Raji (cell line): ENCODE results near the gene ADIG.

ENCODE experiments used
- POLR2A ChIP-seq: IDR thresholded peaks from 2 replicates; pipeline ENCODE4 v1.6.1; 2011; ENCODE audit warnings: low read depth, low read length, control low read depth; ENCODE audit not compliant: insufficient read depth

The ADIG gene

DNA sequence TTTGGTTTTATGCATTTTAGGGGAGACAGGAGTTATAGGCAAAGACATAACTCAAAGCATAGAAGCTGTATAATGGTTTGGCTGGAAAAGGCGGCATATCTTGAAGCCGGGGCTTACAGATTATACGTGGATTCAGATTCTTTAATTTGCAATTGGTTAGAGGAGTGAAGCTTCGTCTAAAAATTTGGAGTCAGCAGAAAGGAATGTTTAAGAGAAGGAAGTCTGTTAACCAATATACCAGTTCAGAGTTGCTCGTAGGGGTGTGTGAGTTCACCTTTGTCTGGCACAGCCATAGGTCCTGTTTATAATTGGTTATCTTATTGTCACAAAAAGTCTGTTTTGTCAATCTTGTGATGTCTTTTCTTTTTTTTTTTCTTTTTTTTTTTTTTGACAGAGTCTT is 29.5 kb downstream of the ADIG start:
- no peak for TF ChIP-seq POLR2A

DNA sequence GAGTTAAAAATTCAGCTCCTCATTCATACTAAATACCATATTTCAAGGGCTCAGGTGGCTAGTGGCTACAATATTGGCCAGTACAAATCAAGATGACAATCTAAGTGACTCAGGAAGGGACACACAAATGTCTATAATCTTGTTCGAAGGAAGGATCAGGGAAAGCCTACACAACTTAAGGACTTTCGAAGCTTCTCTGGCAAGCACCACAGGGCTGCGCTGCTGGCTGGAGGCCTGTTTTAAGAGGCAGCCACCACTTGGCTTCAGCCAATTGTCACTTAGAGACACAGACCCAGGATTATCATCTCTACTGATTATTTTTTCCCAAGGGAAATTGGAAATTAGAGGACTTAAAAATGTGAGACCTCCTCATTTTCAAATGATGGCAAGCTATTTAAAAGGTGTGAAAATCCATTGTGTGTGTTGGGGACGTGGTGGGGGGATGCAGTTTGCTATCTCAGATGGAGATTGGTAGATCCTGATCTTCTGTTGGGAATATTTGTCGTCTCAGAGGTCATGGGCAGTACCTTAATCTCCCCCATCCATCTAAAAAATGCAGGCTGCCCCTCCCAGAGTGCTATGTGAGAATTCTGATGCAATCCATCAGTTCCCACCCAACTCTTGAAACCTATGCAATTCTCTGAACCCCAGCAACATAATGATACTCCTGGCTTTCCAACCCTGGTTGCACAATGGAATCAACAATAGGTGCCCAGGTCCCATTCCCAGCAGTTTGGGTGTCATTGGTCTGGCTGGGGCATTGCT is 31.9 kb downstream of the ADIG start:
- no peak for TF ChIP-seq POLR2A

DNA sequence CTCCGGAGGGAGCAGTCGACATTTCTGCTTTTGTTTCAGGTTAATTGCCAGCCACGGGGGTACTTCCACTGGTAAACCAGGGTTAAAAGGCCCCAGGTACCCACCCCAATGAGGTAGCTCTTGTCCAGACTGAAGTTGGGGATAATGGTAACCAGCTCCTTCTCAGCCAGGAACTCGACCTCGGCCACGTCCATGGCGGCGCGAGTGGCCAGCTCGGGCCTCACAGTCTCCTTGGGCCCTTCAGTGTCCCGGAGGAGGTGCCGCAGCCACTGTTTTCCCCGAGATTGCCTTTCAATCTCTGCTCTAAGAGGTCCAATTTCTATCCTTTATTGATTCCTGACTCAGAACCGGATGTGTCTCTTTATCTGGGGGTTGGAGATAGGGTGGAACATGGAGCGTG is 34.3 kb downstream of the ADIG start:
- no peak for TF ChIP-seq POLR2A

DNA sequence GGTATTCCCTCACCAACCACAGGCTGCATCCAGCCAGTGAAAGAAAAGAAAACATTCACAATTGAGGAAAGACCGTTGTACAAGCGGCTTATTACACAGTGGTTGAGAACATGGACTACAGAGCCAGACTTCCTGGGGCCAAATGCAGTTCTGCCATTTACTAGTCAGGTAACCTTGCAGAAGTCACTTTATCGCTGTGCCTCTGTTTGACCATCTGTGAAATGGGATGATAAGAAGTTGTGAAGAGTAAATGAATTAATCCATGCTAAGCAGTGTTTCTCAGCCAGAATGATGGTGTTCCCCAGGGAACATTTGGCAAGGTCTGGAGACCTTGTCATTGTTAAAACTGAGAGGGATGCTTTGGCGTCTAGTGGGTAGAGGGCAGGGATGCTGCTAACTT is 35.5 kb downstream of the ADIG start:
- no peak for TF ChIP-seq POLR2A

DNA sequence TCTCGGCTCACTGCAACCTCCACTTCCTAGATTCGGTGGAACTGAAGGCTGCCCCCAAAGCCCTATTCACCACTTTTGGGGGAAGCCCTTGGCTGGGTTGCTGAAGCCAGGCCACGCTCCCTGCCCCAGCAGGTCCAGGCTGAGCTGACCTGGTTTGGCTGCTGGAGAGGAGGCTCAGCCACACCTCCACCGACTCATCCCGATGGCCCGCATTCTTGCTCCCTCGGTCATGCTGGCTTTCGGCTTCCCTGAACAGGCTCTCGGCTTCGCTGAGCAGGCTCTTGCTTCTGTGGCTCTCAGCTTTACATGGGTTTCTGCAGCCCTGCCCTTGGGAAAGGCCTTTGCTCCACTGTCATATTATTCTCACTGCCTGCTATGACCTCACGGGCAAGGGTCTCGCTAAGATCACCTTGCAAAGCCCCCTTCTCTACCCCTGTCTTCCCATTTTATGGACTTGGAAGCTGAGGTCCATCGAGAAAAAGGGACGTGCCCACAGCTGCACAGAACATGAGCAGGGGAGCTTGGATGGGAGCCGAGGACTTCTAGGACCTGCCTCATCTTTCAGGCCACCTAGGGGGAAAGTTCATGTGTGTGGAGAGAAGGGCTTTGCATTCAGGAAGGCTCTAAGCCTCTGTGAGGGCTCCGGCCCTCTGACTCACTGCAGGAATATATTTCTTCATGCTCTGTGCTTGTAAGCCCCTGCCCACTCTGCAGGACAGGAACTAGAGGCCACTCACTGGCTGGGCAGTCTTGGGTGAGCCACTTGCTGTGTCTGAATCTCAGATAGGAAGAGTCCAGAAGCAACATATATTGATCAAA is 36.2 kb downstream of the ADIG start:
- TF ChIP-seq POLR2A: no peak

DNA sequence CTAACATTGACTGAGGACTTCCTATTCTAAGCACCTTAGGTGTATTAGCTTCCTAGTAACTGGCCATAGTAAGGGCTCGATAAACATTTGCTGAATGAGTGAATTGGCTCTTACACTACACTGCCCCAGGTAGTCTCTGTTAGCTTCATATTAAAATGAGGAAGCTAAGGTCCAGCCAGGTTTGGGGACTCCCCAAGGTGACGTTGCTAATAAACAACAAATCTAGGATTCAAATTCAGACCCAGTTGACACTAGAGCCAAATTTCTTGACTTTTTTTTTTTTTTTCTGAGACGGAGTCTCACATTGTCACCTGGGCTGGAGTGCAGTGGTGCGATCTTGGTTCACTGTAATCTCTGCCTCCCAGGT is 36.8 kb downstream of the ADIG start:
- TF ChIP-seq POLR2A: no peak

DNA sequence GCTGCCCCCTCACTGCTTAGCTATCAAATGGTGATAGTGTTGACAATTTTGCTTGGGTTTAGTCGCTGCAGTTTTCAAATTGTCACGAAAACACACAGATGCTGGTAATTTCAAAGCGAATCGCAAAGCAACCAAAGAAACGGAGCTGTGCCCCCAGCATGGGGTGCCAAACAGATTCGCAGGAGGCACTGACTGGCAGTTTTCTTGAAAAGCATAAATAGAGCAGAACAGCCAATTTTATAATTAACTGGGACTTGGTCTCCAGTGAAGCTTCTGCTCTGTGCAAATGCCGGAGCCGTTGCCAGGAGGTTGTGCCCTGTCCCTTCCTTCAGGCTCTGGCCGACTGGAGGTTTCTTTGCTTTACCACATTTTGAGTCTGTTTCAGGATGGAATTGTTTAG is 39.4 kb downstream of the ADIG start:
- TF ChIP-seq POLR2A: no peak

DNA sequence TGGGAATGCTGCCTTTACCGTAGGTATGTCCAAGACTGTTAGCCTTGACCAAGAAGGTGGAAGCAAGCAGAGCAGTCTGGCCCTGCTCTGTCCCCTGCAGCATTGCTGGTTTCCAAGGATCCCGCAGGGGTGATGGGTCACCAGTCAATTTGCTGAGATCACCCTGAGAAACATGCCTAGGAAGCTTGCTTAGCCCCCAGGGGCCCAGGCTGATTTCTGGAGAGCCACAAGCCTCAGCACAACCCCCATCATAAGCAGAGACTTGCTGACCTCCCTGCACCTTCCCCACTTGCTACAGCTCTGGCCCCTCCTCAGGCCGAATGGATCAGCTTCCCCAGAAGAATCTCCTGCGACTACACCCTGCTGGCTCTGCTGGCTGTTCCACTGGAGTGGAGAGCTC is 42.1 kb downstream of the ADIG start:
- TF ChIP-seq POLR2A: no peak

DNA sequence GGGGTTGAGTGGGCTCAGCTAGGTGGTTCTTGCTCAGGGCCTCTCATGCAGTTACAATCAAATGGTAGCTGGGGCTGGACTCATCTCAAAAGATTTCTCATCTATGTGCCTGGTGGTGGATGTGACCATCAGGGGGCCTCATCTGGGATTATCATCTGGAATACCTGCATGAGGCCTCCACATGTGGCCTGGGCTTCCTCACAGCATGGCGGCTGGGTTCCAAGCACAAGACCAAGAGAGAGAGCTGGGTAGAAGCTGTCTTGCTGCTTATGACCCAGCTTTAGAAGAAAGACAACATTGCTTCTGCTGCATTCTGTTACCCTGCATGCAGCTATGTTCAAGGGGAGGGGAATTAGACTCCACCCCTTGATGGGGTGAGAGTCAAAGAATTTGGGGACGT is 43.1 kb downstream of the ADIG start:
- TF ChIP-seq POLR2A: no peak

DNA sequence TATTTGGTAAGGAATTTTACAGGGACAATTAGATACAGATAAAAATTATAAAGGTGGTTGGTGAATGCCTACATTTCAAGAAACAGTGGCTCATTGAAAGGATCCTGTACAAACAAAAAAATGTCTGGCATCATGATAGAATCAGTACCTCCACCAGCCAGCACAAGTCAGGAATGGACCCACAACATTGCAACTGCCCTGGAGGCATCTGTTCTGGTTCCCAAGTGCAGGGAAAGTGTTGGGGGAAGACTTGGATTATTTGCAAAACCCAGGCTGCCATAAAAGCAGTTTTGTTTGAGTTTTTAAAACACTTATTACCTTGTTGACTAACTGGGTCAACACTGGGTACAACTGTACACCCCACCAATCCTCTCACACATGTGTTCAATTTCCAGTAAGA is 44.9 kb downstream of the ADIG start:
- TF ChIP-seq POLR2A: no peak

DNA sequence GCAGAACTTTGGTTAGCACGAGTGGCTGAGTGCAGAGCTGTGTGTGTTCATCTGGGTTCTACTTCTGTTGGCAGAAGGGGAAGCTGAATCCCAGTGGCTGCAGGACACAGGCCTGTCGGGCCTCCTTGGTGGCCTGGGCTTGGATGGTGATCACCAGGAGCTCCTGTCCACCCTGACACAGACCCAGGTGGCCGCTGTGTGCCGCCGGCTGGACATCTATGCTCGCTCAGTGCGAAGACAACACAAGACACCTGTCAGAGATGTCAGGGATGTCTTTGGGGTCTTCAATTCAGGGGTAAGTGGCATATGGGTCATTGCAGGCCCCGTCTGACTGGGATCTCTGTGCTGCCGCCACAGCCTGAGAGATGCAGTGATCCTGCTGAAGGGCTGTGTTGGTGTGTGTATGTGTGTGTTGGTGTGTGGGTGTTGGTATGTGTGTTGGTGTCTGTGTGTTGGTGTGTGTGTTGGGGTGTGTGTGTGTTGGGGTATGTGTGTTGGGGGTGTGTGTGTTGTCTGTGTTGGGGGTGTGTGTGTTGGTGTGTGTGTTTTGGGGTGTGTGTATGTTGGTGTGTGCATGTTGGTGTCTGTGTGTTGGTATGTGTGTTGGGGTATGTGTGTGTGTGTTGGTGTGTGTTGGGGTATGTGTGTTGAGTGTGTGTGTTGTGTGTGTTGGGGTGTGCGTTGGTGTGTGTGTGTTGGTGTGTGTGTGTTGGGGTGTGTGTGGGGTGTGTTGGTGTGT is 46.1 kb downstream of the ADIG start:
- no peak for TF ChIP-seq POLR2A

DNA sequence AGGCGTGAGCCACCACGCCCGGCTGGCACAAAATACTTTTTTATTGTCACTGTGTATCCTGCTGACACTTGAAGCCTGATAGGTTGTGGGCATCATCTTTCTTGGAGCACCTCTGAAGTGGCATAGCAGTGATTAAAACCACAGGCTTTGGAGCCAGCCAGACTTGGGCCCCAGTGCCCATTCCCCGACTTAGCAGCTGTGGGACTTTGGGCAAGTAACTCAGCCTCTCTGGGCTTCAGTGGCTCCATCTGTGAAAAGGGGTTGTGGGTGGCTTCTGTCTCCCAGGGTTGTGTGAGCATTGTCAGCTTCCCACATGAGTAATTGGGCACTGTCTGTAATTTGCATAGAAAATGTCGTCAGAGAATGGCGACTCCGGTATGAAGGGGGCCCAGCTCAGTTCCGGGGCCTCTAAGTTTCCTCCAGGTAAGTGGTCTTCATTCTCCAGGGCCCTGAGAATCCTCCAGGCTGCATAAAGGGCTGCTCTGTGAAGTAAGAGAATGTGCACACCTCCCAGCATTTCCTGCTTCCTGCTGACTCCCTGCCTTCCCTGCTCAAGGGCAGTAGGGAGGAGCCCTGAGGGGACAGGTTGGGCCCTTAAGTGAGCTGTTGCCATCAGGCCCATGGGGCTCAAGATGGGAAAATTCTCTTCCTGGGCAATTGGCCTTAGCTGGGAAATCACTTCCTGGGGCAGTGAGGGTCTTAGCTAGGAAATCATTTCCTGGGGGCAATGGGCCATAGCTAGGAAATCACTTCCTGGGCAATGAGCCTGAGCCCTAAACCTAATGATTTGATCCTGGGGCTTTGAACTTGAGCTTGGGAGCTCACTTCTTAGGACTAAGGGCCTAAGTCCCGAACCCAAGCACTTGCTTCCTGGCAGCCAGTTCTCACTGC is 47.8 kb downstream of the ADIG start:
- TF ChIP-seq POLR2A: no peak

DNA sequence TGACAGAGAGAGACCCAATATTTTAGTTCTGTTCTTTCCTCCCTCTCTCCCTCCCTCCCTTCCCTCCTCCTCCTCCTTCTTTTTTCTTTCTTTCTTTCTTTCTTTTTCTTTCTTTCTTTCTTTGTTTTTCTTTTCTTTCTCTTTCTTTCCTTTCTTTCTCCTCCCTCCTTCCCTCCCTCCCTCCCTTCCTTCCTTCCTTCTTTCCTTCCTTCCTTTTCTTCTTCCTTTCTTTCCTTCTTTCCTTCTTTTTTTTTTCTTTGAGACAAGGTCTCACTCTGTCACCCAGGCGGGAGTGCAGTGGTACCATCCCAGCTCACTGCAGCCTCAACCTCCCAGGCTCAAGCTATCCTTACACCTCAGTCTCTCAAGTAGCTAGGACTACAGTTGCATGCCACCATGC is 49.0 kb downstream of the ADIG start:
- TF ChIP-seq POLR2A: no peak

DNA sequence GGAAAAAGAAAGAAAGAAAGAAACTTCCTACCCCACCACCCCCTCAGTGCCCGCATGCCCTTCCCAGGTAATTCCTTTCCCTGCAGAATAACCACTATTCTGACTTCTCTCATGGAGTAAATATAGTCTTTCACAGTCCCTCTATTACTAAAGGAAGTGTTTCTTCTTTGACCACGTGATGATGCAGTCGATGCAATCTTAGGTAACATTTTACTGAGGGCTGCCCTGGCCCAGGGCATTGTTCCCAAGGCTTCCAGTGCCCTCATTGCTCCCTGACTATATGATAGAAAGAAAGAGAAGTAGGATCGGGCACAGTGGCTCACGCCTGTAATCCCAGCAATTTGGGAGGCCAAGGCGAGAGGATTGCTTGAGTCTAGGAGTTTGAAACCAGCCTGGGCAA is 49.7 kb downstream of the ADIG start:
- TF ChIP-seq POLR2A: no peak
